Middle frontal gyrus (tissue), 1 donor: ENCODE results near the gene ARMH3.

Source experiments
- DNase-seq: peaks from one replicate; pipeline ENCODE4 v3.0.0-alpha.2; 2015; ENCODE audit warnings: low spot score; ENCODE audit errors: extremely low spot score

ARMH3 gene

DNA sequence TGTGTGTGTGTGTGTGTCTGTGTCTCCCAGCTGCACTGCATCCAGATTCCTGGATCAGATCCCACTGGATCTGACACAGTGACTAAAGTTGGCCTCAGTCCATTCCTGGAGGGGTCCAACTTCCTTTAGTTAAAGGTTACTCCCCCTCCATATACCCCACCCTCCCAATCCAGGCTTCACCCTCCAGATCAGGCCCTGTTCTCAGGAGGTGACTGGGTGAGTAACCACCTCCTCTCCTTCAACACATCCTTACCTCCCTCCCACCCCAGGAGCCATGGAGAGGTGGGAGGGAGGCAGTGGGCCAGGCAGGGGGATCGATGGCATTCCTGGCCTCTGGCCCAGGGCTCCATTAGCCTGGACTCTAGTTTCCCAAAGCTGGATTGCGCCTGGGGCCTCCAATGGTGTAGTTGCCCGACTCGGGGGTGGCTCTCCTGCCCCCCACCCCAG, 223.6 kb downstream of the ARMH3 start:
- no peak for DNase-seq

DNA sequence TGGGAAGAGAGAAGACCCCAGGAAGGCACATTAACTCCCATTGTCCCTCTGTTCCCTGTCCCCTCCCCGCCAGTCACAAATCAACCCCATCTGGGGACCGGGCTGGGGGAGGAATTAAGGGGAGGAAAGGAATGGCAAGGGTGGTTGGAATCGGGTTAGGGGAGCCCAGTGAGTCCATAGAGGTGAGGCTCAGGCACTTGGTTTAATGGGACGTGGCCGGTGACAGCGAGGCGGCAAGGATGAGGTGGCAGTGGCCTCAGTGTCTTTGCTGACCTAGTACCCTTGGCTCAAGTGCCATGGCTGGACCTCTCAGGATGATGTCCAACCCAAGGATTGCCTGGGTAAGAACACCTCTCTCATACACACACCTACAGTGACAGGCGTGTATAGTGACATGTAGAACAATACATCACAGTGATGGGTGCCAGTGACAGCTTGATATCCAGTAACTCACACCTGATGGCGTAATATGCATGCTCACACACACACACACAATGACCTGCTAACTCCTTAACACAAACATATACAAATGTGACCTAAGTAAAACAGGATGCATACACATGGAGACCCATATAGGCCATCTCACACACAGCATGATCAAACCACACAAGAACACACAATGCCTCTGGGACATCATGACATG, 224.7 kb downstream of the ARMH3 start:
- DNase-seq = no peak

DNA sequence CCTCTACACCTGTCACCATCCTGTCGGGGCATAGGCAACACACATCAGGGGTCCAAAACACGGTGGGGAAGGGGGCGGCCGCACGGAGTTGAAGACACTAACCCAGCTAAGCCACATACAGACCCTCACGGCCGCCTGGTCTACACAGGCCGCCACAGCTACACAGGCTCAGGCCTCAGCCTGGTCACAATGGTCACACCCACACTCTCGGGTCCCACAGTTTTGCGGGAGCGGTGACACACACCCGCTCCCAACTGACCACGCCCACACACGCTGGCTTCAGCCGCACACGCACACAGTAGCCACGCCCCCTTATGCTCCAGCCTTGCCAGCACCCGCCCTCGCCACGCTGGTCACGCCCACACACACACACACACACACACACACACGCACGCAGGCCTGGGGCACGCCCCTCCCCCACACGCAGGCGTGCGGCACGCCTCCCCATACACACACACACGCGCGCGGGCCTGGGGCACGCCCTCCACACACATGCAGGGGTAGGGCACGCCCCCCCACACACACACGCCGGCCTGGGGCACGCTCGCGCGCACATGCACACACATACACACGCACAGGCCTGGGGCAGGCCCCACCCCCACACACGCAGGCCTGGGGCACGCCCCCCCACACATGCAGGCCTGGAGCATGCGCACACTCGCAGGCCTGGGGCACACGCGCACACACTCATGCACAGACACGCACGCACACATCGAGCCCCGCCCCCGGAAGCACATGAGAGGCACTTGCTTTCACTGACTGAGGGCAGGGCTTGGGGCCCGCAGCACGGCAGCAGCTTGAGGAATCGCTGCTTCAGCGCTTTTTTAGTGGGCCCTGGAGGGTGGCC, 225.4 kb downstream of the ARMH3 start:
- DNase-seq = no peak

DNA sequence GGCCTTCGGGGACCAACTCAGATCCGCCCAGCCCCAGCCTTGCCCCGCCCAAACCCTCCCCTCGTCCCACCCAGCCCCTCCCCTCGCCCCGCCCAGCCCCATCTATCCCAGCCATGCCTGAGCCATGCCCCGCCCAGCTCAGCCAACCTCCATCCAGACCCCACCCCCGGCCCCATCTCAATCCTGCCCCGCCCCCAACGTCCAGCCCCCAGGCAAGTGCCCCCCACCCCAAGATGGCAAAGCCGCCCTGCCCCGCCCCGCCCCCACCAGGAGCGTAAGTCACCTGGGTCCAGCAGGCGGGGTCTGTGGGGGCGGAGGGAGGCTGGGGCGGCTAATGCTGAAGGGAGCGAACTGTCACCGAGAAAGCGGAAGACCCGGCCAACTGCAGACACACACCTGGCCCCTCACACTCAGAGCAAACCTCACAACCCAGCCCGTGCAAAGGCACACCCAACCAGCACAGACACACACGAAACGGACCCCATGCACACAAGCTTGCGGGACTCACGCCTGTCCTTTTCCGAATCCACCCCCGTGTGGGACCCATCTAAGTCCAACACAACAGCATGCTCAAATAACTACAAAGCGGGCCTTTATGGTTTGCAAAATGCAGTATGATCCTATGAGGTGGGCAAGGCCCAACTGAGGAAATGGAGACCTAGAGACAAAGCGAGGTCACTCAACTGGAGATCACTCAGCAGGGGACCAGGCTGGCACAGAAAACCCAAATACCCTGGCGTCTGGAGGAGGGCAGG, 226.2 kb downstream of the ARMH3 start:
- DNase-seq = no peak

DNA sequence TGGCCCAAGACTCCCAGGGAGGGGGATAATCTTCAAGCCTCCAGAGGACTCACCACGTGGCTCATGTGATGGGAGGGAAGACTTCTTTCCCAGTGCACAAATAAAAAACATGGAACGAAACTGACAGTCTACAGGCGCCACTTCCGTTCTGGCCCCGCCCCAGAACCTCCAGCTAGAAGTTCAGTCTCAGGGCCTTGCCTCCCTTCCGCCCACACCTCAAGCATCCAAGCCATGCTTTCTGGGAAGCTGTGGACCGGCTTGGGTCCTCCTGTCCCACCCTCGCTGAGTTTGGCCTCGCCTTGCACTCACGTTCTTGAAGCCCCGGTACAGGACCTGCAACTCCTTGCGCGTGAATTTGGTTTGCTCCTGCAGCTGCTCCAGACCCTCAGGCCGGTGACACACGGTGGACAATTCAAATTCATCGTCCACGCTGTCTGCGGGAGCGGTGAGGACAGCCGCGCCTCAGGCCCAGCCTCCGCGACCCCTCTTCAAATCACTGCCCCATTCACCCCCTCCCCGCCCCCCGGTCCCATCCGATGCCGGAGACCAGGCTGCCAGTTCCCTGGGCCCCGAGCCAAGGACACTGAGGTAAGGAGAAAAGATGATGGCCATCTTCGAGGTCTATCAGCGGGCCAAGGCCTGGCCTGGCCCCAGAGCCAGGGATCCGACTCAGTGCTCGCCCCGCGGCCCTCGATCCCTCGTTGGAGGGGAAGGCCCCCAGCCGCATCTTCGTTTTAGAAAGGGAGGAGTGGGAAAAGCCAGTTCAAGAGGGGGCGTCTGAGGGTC, 227.0 kb downstream of the ARMH3 start:
- DNase-seq = no peak

DNA sequence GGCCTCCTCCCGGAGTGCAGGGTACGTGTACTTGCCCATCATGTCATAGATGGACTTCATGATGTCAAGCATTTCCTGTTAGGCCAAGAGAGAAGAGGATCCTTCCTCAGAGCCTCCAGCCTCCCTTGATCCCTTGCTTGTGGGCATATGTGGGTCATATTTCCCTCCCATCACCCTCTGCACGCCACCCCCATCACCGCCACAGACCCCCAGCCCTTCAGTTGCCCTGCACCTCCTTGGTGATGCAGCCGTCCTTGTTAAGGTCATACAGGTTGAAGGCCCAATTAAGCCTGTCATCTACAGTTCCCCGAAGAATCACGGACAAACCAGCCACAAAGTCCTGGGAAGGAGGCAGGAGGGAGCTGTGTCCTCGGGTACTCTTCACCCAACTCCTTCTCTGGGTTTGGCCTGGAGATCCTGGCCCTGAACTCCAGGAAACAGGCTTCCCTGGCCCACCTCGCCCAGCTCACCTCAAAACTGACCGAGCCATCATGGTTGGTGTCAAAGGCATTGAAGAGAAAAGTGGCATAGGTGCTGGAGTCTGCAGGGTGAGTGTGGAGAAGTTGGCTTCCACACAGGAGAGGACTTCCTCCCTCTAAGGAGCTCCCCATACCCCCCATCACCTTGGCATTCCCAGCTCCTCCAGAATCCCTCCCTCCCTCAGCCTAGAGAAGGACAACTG, 227.9 kb downstream of the ARMH3 start:
- DNase-seq = no peak

DNA sequence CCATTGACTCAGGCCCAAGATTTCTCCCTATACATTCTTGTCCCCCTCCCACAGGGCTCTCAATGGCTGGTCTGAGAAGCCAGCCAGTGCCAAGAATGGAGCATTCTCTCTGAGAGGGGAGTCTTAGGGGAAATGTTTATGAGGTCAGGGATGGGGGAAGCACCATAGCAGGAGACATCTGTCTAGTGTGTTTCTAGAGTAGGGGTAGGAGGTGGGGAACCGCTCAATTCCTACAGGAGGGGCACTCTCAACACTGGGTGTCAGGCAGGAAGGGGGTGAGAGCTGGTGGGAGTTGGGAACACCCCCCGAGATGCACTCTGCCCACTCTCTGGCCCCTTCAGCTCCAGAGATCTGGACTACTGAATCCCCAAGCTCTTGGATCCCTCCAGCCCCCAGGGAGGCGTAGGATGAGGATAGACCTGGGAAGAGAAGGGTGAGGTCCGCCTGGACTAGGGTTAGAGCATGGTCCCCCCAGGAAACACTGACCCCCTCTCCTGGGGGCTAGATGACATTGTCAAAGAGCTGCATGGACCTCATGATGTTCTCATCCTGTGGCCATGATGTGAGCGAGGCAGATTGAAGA, 229.0 kb downstream of the ARMH3 start:
- DNase-seq = no peak

DNA sequence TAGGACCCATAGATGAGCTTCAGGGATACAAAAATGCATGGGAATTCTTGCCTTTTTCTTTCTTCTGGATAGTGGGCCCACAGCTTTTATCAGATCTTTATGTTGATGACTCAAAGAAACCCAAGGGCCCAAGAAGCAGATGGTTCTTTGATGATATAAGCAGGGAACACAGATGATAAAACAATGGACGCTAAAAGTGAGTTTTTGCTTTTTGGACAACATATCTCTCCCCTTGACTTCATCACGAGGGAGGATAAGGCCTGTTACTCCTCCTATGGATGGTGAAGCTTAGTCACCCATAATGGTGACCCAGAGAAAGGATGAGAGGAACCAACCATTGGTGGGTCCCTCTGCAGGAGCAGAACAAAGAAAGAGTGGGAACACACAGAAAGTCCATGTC, 231.2 kb downstream of the ARMH3 start:
- no peak for DNase-seq

DNA sequence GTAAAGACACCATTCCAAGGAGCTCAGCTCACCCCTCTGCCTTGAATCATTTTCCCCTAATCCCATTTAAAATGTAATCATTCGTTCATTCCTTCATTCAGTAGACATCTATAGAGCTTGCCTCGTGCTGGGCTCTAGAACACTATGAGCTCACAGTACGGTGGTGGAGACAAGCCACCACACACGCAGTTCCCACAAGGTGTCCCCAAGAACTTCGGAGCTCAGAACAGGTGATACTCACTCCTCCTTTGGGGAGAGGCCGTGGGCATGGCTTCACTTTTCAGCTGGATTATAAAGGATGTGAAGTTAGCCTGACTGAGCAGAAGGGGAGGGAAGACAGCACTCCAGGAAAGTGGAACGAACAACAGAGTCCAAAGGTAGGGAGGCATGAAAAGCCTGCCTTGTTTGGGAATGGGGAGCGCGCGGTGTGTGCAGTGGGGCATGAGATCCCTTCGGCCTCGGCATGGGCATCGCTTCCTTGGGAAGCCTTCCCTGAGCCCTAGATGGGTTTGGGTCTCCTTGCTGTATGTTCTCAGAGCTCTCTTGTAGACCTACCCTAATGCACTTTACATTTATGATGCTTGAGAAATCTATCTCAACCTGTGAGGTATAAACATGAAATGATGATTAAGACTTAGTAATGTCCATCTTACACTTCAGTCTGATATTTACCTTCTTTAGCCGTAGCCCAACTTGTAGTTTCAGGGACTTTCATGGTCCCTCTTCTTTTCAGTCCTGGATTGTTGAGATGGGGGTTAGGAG, 236.9 kb downstream of the ARMH3 start:
- no peak for DNase-seq

DNA sequence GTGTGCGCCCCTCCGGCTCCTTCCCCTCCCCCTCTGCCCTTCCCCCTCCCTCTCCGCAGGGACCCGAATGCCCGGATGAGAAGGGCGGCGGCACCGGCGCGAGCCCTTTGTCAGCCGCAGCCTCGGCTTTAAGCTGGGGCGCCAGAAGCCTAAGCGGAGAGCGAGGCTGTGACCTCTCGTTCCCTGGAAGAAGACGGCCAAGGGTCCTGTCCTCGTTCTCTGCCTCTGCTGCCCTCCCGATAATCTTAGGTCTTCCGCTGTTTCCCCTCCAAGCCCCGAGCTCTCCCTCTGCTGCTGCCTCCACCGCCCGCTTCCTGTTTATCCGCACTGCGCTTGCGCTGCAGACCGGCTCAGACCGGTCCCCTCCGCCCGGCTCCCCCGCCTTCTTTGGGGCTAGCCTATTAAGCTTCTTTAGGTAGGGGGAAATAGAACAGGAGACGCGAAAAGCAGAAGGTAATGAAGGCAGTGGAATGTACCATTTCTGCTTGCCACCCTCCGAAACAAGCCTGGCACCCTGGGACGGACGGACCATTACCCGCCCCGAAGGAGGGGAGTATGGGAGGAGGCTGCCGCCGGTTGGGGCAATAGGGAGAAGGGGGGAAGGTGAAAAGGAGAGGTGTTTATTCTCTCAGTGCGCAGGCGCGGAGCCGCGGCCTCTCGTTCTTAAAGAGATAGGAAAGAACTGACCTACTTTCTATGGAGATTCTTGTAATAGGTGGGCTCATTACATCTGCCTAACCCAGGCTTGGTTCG, 237.7 kb downstream of the ARMH3 start, which contains the start of gene OGA:
OGA (minus strand) TSS at position 326 of the 753 bp plus-strand sequence. CDS start 422 bp downstream, outside the sequence.
- DNase-seq = peak; percentile 86

DNA sequence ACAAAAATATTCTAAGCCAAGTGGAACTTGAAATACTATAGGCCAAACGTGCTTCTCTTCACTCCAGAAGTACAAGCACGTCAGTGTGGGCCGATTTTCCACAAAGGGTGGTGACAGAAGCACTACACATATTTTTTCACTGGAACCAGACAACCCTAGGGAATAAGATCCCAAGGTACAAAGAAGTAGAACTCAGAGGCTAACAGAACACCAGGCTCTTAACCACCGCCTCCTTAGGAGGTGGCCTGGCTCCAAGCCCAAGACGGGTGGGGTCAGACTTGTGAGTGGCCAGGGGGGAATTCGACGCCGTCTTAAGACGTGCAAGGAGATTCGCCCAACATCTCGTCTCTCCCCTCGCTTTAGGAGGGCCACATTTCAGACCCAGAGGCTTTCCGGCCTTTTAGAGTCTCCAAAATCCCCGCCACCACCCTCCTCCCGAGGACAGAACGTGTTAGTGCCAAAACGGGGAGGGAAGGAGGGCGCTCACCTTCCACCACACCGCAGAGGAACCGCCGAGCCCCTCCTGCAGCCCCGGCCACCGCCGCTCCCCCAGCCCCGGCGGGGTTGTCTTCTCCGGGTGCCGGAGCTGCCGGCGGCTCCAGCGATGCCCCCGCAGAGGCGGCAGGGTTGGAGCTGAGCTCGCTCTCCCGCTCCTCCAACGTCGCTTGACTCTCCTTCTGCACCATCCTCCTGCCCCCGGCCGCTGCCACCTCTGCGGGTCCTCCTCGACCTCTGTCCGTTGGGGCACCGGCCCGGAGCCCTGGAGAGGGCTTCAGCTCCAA, 238.4 kb downstream of the ARMH3 start:
- no peak for DNase-seq

DNA sequence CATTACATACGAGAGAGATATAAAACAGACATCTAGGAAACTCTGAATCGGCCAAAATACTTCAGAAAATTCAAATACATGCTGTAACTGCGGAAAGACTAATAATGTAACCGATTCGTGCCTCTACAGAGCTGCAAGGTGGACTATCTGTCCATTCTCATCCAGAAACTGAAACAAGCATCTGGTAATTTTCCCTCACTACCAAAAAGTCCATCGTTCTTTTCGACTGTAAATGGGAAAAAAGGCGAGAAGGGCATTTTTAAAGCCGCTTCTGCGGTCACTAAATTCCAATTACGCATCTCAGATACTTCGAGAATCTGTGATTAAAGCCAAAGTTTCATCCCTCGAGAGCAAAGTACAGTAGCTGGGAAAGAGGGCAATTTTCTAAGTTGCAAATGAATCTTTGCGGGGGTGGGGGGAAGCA, 239.0 kb downstream of the ARMH3 start:
- DNase-seq = no peak

DNA sequence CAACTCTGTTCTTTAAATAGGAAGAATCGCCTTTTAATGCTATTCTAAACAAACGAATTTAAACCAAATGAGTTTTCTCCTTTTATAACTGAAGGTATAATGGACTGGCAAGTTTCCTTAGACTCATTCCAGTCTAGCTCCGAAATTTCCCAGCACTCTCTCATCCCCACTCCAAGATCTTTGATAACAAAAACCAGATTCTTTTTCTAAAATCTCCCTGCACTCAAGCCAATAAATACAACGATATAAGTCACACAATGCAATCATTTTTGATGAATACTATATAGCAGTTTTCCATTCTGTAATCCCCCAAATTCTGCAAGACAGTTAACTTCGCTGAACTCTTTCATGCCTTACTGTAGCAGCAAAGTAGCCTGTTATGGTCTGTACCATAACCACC, 239.6 kb downstream of the ARMH3 start:
- no peak for DNase-seq

DNA sequence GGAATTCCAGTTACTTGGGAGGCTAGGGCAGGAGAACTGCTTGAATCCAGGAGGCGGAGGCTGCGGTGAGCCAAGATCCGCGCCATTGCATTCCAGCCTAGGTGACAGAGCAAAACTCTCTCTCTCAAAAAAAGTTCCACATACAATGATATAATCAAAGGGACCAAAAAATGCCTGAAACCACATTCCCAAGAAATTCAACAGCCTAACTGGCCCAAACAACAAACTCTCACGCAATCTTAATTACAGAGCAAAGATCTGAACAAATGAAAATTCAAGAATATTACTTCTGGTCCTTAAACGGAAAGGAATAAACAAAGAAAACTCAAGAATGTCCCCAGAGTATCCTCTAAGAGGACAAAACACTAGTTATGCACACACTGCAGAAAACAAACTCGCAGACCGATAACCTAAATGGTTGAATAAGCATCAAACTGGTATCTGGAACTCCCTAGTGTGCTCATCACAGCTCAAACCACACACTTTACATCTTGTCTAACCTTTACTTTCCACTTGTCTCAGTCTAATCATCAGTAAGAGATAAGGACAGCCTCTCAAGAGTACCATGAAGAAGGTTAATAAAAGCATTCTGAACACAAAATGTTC, 241.4 kb downstream of the ARMH3 start:
- DNase-seq = no peak

DNA sequence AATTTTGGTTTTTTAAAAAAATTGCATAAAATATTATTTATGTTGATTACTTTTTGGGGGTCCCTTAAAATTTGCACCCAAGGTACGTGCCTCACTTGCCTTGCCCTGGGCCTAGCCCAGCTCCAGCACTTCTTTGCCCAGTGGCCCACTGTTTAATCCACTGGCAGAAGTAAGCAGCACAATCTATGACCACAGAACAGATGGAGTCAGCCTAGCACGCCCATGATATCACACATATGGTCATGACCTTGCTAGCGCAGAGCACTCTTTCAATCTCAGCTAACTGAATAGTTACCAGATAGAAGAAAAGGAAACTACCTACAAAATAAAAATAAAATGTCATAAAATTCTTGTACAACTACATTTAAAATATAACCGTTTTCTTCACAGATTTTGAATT, 243.4 kb downstream of the ARMH3 start:
- no peak for DNase-seq

DNA sequence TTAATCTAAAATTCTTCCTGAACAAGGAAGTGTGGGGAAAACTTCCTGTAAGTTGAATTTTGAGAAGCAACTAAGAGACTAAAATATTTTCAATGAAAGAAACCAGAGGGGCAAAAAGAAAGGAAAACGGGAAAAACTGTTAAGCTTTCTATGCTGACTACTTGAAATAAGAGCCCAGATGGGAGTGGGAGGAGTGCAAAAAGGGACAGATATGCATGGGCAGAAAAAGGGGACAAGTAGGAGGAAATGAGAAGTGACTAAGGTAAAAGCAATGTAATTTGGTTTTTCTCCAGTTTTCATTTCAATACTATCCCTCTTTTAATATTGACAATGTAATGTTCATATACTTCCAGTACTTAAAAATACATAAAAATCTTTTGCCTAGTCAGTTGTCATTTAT, 248.8 kb downstream of the ARMH3 start:
- DNase-seq = peak; percentile 32

DNA sequence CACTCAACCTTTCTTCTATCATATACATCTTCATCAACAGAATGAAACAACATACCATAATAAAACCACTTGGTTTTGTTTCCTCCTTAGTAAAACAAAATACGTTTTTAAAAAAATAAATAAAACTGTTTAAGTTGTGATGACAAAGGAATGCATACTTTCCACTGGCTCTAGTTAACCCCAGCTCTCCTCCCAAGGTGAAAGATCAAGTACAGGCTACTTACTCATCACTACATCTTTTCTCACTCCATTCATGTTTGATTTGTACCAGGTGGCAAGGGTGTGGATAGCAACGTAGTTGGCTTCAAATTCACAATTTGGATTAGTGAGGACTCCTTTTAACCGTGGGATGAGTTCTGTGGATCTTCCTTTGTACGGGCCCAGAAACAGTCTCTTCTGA, 252.5 kb downstream of the ARMH3 start:
- DNase-seq = no peak
